CD4-positive, alpha-beta T cell (primary cell): ENCODE results near the gene MTERF1. TPM values are rescaled to one million over a fixed set of nuclear protein-coding genes. Genes with fewer than 3 reads are reported as not detected.

Source experiments
- ATAC-seq: fragments of 200-7000 bp; cut with Tn5 transposase; one replicate; pipeline ENCODE4 v1.10.0; 2022; ENCODE audit warnings: mild to moderate bottlenecking; ENCODE audit not compliant: poor library complexity
- CTCF ChIA-PET: fragments of 350-600 bp; sonication (Branson Sonifier 250); formaldehyde crosslinking; loops from one replicate; lab custom pipeline; 2021; ENCODE audit warnings: antibody characterized with exemption, inconsistent platforms; lab: Charles Lee
- POLR2A ChIA-PET: fragments of 350-600 bp; sonication (Branson Sonifier 250); formaldehyde crosslinking; loops from one replicate; lab custom pipeline; 2021; ENCODE audit warnings: antibody characterized with exemption, inconsistent platforms; lab: Charles Lee
- DNase-seq, 14 experiments: peaks; one replicate each; pipeline ENCODE4 v3.0.0-alpha.2; 2013 to 2020; ENCODE audit warnings: mixed read lengths in 2 of 14
- H3K27ac ChIP-seq, 2 donors: one replicate each; pipeline versions ENCODE4 v1.5.1 to v1.7.0; 2013; ENCODE audit warnings: low read length in 2 of 2, low read depth in 1 of 2, mild to moderate bottlenecking in 1 of 2
- H3K27me3 ChIP-seq, 2 experiments: 1 replicate in 1 of 2; 2 replicates in 1 of 2; pipeline versions ENCODE4 v1.6.1 to v1.7.0; 2013; ENCODE audit warnings: low read length in 2 of 2, control low read depth in 1 of 2, mild to moderate bottlenecking in 1 of 2, moderate library complexity in 1 of 2; ENCODE audit not compliant: insufficient read depth in 2 of 2, control insufficient read depth in 1 of 2
- H3K36me3 ChIP-seq: one replicate; pipeline ENCODE4 v1.6.1; 2013; ENCODE audit warnings: low read length, control low read depth; ENCODE audit not compliant: insufficient read depth
- H3K4me1 ChIP-seq: one replicate; pipeline ENCODE4 v1.6.1; 2013; ENCODE audit warnings: low read length, control low read depth; ENCODE audit not compliant: insufficient read depth
- H3K4me3 ChIP-seq: one replicate; pipeline ENCODE4 v1.5.1; 2013; ENCODE audit warnings: mild to moderate bottlenecking, low read length, moderate library complexity
- H3K9me3 ChIP-seq, 2 experiments: 1 replicate in 1 of 2; 2 replicates in 1 of 2; pipeline versions ENCODE4 v1.6.1 to v1.7.0; 2013; ENCODE audit warnings: low read length in 2 of 2, mild to moderate bottlenecking in 2 of 2, control low read depth in 1 of 2, moderate library complexity in 1 of 2; ENCODE audit not compliant: control insufficient read depth in 1 of 2, insufficient read depth in 1 of 2
- H3K27ac Mint-ChIP-seq: one replicate; pipeline ENCODE4 v1.8.0; 2020; ENCODE audit warnings: mixed read lengths
- H3K27me3 Mint-ChIP-seq: one replicate; pipeline ENCODE4 v1.8.0; 2021; ENCODE audit warnings: mixed read lengths
- H3K36me3 Mint-ChIP-seq: one replicate; pipeline ENCODE4 v1.8.0; 2021; ENCODE audit warnings: low read depth, mixed read lengths
- H3K4me1 Mint-ChIP-seq: one replicate; pipeline ENCODE4 v1.8.0; 2021; ENCODE audit warnings: low read depth, mixed read lengths
- H3K4me3 Mint-ChIP-seq: one replicate; pipeline ENCODE4 v1.8.0; 2020; ENCODE audit warnings: mild to moderate bottlenecking, mixed read lengths
- H3K9me3 Mint-ChIP-seq: one replicate; pipeline ENCODE4 v1.8.0; 2020; ENCODE audit warnings: mixed read lengths
- intact Hi-C, 2 experiments: fragments of 100-400 bp; cut with DNase I in 1 of 2; cut with micrococcal nuclease in 1 of 2; formaldehyde crosslinking; loops; one replicate each; pipeline versions ENCODE4 v1.15.1 to v1.9.0; 2023 to 2025; cut with DNase I, micrococcal nuclease
- total RNA-seq, 174 experiments: library from RNA in 2 of 174; stranded (reverse) in 2 of 174; gene quantifications; one replicate each; pipeline ENCODE4 v1.2.3 and lab custom pipeline; 2021 to 2026
- TF ChIP-seq, protein P1 (sequence below): fragments of 200-600 bp; IDR thresholded peaks from one replicate; pipeline ENCODE4 v1.8.0; 2022; ENCODE audit warnings: antibody characterized with exemption, mild to moderate bottlenecking

Gene MTERF1
- total RNA-seq, 2 experiments from 2014 or later = 11.0 to 11.9 TPM

- ChIA-PET CTCF (no interaction called here), POLR2A (no interaction called here)
- H3K27ac Mint-ChIP-seq = no peak overlapping the region
- H3K4me3 Mint-ChIP-seq = no peak overlapping the region
- TF ChIP-seq, protein P1, sequence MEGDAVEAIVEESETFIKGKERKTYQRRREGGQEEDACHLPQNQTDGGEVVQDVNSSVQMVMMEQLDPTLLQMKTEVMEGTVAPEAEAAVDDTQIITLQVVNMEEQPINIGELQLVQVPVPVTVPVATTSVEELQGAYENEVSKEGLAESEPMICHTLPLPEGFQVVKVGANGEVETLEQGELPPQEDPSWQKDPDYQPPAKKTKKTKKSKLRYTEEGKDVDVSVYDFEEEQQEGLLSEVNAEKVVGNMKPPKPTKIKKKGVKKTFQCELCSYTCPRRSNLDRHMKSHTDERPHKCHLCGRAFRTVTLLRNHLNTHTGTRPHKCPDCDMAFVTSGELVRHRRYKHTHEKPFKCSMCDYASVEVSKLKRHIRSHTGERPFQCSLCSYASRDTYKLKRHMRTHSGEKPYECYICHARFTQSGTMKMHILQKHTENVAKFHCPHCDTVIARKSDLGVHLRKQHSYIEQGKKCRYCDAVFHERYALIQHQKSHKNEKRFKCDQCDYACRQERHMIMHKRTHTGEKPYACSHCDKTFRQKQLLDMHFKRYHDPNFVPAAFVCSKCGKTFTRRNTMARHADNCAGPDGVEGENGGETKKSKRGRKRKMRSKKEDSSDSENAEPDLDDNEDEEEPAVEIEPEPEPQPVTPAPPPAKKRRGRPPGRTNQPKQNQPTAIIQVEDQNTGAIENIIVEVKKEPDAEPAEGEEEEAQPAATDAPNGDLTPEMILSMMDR = no peak
- H3K27me3 Mint-ChIP-seq = no peaks in the 10 kb centered on the region
- no peaks in the 10 kb centered on the region for H3K36me3 Mint-ChIP-seq
- Histone ChIP-seq H3K36me3 (no peaks in the 10 kb centered on the region), H3K4me3 (no peak overlapping the region), H3K9me3 (no peaks in the 10 kb centered on the region), H3K27ac (no peak overlapping the region), H3K4me1 (no peaks in the 10 kb centered on the region), H3K27me3 (no peaks in the 10 kb centered on the region)
- no peak for ATAC-seq
- DNase-seq = no peak
- no peaks in the 10 kb centered on the region for H3K4me1 Mint-ChIP-seq
- no peaks in the 10 kb centered on the region for H3K9me3 Mint-ChIP-seq
- intact Hi-C loops = loop anchor here in 1 of 2 experiments (10.0 kb wide), 1 partner anchor 609 kb away; the partner anchor contains the start of gene GATAD1
These were observed 44.6 kb downstream of the MTERF1 start for GRCh38 chr7:91835826-91836368.

DNA sequence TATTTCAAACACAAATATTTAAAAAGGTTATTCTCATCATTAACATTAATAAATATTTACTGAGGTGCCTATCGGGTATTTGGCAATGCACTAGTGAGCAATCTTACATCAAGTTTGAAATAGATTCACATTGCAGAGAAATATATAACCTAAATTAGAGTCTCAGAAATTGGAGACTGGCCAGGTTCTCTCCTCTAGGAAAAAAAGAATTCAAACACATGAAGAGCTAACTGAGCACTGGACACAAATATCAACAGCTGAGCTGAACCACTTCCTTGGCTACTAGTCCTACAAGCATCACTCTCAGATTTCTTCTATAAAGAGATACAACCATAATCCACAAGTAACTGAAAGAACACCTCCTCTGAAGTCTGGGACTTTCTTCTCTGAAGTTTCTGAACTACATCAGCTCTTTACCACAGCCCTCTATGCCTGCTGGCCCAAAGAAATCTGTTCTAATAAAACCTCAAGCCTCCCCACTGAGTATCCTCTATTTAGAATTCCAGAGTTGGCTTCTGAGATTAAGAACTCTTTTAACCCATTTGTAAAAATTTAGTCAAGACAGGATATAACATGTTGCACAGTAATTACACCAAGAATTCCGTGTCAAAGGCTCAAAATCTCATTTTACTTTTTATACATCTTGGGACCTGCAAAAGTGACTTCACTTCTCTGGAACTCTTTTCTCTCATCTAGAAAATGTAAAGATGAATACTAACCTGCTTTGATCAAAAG is 45.2 kb downstream of the MTERF1 start:
- ChIA-PET CTCF (no interaction called here), POLR2A (no interaction called here)
- Mint-ChIP-seq H3K4me1 (no peaks in the 10 kb centered on the region), H3K4me3 (no peak overlapping the region), H3K27me3 (no peaks in the 10 kb centered on the region), H3K36me3 (no peaks in the 10 kb centered on the region), H3K27ac (no peak overlapping the region), H3K9me3 (no peaks in the 10 kb centered on the region)
- Histone ChIP-seq H3K4me3 (no peak overlapping the region), H3K36me3 (no peaks in the 10 kb centered on the region), H3K27ac (no peak overlapping the region), H3K4me1 (no peaks in the 10 kb centered on the region), H3K27me3 (no peaks in the 10 kb centered on the region), H3K9me3 (no peaks in the 10 kb centered on the region)
- TF ChIP-seq, protein P1 = no peak
- ATAC-seq (no peak), DNase-seq (no peak)
- intact Hi-C loops = loop anchor here in 1 of 2 experiments (10.0 kb wide), 1 partner anchor 610 kb away; the partner anchor contains the start of gene GATAD1

- ATAC-seq = no peak
- no peaks in the 10 kb centered on the region for H3K36me3 Mint-ChIP-seq
These were observed 47.9 kb downstream of the MTERF1 start for GRCh38 chr7:91832493-91833045.

More at GRCh38 chr7:91832493-91833045, 47.9 kb downstream of the MTERF1 start:
- Mint-ChIP-seq H3K4me1 (no peaks in the 10 kb centered on the region), H3K9me3 (no peaks in the 10 kb centered on the region), H3K4me3 (no peak overlapping the region), H3K27me3 (no peaks in the 10 kb centered on the region), H3K27ac (no peak overlapping the region)
- TF ChIP-seq, protein P1 = no peak
- intact Hi-C loops = loop anchor here in 1 of 2 experiments (10.0 kb wide), 1 partner anchor 612 kb away; the partner anchor contains the start of gene GATAD1
- Histone ChIP-seq H3K36me3 (no peaks in the 10 kb centered on the region), H3K27me3 (no peaks in the 10 kb centered on the region), H3K4me1 (no peaks in the 10 kb centered on the region), H3K27ac (no peak overlapping the region), H3K9me3 (no peaks in the 10 kb centered on the region), H3K4me3 (no peak overlapping the region)
- ChIA-PET CTCF (no interaction called here), POLR2A (no interaction called here)
- DNase-seq = no peak
